NT2/D1 (cell line): ENCODE data around the gene SH3BP1.

Experiments used
- DNase-seq: peaks from one replicate; pipeline ENCODE4 v3.0.0-alpha.2; 2011; ENCODE audit warnings: low read depth, low spot score
- H3K27me3 ChIP-seq: 2 replicates; pipeline ENCODE4 v1.6.0; 2011; ENCODE audit warnings: mild to moderate bottlenecking; ENCODE audit not compliant: insufficient read length, insufficient read depth
- H3K36me3 ChIP-seq: 2 replicates; pipeline ENCODE4 v1.6.1; 2011; ENCODE audit warnings: mild to moderate bottlenecking, low read length, mixed read lengths; ENCODE audit not compliant: insufficient read depth, insufficient read length
- H3K4me1 ChIP-seq: 2 replicates; pipeline ENCODE4 v1.5.1; 2011; ENCODE audit not compliant: insufficient read depth, insufficient read length
- H3K4me3 ChIP-seq: 2 replicates; pipeline ENCODE4 v1.5.1; 2011; ENCODE audit warnings: low read depth; ENCODE audit not compliant: insufficient read length
- H3K9ac ChIP-seq: 2 replicates; pipeline ENCODE4 v1.6.0; 2011; ENCODE audit warnings: low read depth; ENCODE audit not compliant: insufficient read length
- H3K9me3 ChIP-seq: 2 replicates; pipeline ENCODE4 v1.5.1; 2011; ENCODE audit warnings: mild to moderate bottlenecking, low read length; ENCODE audit not compliant: insufficient read depth
- SUZ12 ChIP-seq: IDR thresholded peaks from 2 replicates; pipeline ENCODE4 v1.6.1; 2011; ENCODE audit not compliant: insufficient read length, insufficient read depth; ENCODE audit errors: extremely low read depth
- YY1 ChIP-seq: IDR thresholded peaks from 2 replicates; pipeline ENCODE4 v1.6.1; 2011; ENCODE audit not compliant: insufficient read length, insufficient read depth
- ZNF274 ChIP-seq: IDR thresholded peaks from 2 replicates; pipeline ENCODE4 v1.6.1; 2011; ENCODE audit warnings: mild to moderate bottlenecking, low read depth, low read length

SH3BP1 gene

DNA sequence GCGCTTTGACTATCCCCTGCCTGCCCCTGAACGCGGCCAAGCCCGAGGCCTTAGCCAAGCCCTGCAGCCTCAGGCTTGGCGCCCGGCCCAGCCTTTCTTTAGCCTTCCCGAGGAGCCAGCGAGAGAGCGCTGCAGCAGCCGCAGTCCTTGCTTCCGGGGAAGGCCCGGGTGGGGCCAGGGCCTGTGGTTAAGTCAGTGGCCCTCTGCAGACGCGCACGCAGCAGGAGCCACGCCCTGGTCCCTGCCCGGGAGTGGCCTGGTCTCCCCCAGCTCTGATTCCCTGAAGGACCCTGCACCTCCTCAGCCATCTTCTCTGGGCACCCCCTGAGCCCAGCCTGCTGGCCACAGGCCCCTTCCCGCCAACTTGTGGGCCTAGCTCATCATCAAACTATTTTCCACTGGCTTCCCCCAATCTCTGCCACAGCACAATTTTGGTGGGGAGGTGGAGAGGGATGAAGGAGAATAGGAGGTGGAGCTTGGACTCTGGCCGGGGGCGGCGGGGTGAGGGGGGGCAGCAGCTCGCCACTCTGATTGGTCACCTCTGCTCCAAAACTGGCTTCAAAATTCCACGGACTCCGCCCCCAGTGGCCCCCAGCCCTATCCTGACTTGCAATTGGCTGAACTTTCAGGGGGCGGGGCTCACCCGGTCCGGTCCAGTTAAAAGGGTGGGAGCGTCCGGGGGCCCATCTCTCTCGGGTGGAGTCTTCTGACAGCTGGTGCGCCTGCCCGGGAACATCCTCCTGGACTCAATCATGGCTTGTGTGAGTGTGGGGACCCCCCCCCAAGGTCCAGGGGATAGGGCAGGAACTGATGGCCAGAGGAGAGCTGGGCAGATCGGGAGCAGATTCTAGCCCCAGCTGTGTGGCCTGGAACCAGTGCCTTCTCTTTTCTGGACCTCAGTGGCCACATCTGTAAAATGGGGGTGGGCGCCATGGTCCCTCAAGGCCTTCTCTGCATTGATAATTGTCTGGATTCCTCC lies 35.8 kb downstream of the SH3BP1 start, which contains the start of gene LGALS1:
Gene LGALS1, plus strand, starts transcription at position 686 of the 979 bp plus-strand sequence. Its CDS starts 67 bp downstream, at position 753.
- TF ChIP-seq YY1 (no peak), SUZ12 (no peak), ZNF274 (no peak)
- H3K4me3 ChIP-seq: peak within 1 kb of the TSS; percentile 47
- no peak for DNase-seq
- H3K4me1 ChIP-seq: peaks cover 7% of the 10 kb centered on the region
- H3K36me3 ChIP-seq: peaks cover 18% of the 10 kb centered on the region
- H3K27me3 ChIP-seq: no peaks in the 10 kb centered on the region
- peak within 1 kb of the TSS; percentile 72 for H3K9ac ChIP-seq
- no peaks in the 10 kb centered on the region for H3K9me3 ChIP-seq

DNA sequence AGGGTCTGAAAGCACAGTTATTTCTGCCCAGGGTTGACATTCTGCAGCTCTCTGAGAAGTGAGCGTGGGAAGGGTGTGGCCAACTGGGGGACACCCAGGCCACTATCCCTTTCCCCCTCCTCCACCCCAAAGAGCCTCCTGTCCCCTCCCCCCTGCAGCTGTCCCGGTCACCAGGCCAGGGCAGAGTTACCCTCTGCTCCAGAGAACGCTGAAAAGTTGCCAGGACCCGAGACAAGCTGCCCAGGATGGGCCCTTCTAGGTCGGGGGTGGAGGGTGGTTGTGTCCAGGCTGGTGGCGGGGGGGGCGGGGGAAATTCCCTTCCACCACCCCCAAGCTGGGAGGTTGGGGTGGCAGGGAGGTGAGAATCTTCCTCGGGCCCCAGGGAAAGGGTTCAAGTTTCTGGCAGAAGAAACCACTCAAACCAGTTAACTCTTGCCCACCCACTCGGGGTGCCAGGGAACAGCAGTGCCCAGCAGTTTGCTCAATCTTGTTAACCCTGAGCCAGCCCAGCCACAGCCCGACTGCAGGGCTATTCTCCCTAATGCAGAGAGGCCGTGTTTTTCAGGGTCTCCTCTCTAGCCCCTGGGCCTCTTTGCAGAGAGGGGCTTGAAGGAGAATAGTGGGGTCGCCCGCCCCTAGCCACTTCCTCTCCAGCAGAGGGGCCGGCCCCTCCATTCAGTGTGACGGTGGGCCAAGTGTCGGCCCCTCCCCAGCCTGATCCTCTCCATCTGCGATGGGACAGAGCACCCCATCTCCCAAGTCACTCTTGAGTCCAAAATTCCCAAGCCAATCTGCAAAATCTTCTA lies 36.7 kb downstream of the SH3BP1 start:
- H3K9ac ChIP-seq: peak overlapping the region; percentile 72
- DNase-seq: no peak

DNA sequence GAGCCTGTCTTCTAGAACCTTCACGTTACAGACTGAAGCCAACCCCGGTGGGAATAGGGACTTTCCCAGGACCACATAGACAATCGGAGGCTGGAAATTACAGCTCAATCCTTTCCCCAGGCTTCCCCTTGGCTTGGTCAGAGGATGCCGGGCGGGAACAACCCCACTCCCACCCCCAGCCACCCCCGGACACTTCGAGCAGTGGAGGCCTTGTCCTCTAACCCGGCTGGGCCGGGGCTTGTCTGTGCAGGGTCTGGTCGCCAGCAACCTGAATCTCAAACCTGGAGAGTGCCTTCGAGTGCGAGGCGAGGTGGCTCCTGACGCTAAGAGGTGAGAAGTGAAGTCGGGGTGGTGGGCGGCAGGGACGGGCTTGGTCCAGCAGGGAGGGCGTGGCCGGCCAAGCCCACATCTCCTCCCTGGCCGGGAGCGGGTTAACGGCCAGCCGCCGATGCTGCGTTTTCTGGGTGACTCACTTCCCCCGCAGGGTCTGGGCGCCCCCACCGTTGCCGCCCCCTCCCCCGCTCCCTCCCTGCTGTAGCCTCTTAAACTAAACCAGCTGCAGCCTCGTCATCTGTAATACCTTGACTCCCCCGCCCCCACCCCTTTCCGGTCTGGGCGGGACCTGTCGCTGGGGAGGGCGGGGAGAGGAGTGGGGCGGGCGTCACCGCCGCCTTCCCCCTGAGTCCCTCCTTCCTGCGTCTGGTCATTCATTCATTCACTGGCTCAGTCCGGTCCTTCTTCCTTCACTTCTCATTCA lies 37.4 kb downstream of the SH3BP1 start:
- TF ChIP-seq YY1: no peak
- TF ChIP-seq SUZ12: no peak
- no peak for TF ChIP-seq ZNF274
- Histone ChIP-seq H3K4me3 (peak overlapping the region; percentile 47), H3K4me1 (peaks cover 7% of the 10 kb centered on the region), H3K36me3 (peaks cover 18% of the 10 kb centered on the region), H3K9ac (peak overlapping the region; percentile 72), H3K9me3 (no peaks in the 10 kb centered on the region), H3K27me3 (no peaks in the 10 kb centered on the region)
- peak; percentile 64 for DNase-seq

More for the DNA sequence above, 36.7 kb downstream of the SH3BP1 start:
- H3K9me3 ChIP-seq: no peaks in the 10 kb centered on the region
- H3K36me3 ChIP-seq: peaks cover 18% of the 10 kb centered on the region
- H3K4me3 ChIP-seq: peak overlapping the region; percentile 47
- H3K4me1 ChIP-seq: peaks cover 7% of the 10 kb centered on the region
- TF ChIP-seq SUZ12 (no peak), ZNF274 (no peak), YY1 (no peak)
- H3K27me3 ChIP-seq: no peaks in the 10 kb centered on the region

DNA sequence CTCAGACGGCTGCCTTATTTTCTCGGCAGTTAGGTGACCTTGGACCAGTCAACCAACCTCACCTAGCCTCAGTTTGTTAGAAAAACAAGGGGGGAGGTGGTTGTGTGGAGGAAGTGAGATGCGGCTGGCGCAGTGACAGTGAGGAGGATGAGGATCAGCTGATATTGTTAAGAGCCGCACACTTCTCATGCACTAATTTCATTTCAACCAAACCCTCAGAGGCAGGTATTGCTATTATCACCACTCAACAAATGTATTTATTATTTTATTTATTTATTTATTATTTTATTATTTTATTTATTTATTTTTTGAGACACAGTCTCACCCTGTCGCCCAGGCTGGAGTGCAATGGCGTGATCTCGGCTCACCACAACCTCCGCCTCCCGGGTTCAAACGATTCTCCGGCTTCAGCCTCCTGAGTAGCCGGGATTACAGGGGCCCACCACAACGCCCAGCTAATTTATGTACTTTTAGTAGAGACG lies 38.1 kb downstream of the SH3BP1 start:
- Histone ChIP-seq H3K9me3 (no peaks in the 10 kb centered on the region), H3K4me3 (peak overlapping the region; percentile 13), H3K36me3 (peaks cover 18% of the 10 kb centered on the region), H3K9ac (no peak overlapping the region), H3K4me1 (peaks cover 7% of the 10 kb centered on the region), H3K27me3 (no peaks in the 10 kb centered on the region)
- no peak for DNase-seq
- TF ChIP-seq SUZ12: no peak
- TF ChIP-seq YY1: no peak
- TF ChIP-seq ZNF274: no peak

DNA sequence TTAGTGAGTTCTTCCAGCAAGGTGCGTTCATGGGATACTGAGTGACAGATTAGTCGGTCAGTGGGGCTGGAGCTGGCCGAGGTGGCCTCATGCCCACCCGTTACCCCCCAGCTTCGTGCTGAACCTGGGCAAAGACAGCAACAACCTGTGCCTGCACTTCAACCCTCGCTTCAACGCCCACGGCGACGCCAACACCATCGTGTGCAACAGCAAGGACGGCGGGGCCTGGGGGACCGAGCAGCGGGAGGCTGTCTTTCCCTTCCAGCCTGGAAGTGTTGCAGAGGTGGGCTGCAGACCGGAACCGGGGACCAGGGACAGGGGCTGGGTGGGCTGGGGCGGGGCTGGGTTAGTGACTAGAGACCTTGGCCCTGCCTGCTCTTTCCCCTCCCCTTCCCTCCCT lies 38.9 kb downstream of the SH3BP1 start:
- Histone ChIP-seq H3K27me3 (no peaks in the 10 kb centered on the region), H3K36me3 (peaks cover 18% of the 10 kb centered on the region), H3K4me1 (peaks cover 2% of the 10 kb centered on the region), H3K9me3 (no peaks in the 10 kb centered on the region), H3K4me3 (no peak overlapping the region), H3K9ac (no peak overlapping the region)
- DNase-seq: no peak
- TF ChIP-seq YY1 (no peak), ZNF274 (no peak), SUZ12 (no peak)

DNA sequence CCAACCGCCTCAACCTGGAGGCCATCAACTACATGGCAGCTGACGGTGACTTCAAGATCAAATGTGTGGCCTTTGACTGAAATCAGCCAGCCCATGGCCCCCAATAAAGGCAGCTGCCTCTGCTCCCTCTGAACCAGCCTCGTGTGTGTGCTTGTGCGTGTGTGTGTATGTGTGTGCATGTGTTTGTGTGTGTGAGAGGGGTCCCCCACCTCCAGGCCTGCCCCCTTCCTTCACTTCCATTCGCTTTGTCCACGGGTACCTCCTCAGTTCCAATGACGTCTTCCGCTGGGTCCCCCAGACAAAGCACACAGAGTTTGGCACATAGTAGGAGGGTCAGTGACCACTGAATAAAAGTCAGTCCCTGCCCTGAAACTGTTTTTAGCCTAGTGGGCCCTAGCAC lies 40.2 kb downstream of the SH3BP1 start:
- no peak for DNase-seq
- TF ChIP-seq ZNF274 (no peak), SUZ12 (no peak), YY1 (no peak)
- Histone ChIP-seq H3K9ac (no peak overlapping the region), H3K27me3 (no peaks in the 10 kb centered on the region), H3K4me1 (peaks cover 2% of the 10 kb centered on the region), H3K9me3 (no peaks in the 10 kb centered on the region), H3K36me3 (peaks cover 18% of the 10 kb centered on the region), H3K4me3 (no peak overlapping the region)
